Kidney glomerular epithelial cell (primary cell): ENCODE results near the gene PPP1R2C.

Experiments
- DNase-seq: peaks from one replicate; lab custom pipeline; 2025; lab: John Stamatoyannopoulos, UW

The PPP1R2C gene

GRCh38 chrX:42748067-42748850 lies 29.7 kb downstream of the PPP1R2C start:
- DNase-seq, result no peak

- DNase-seq, result no peak
Measured at GRCh38 chrX:42746606-42747005, 31.4 kb downstream of the PPP1R2C start.

- no peak for DNase-seq
Measured at GRCh38 chrX:42740456-42740855, 37.5 kb downstream of the PPP1R2C start.

- DNase-seq, result no peak
Measured at GRCh38 chrX:42739741-42740140, 38.2 kb downstream of the PPP1R2C start.

GRCh38 chrX:42739258-42739657 lies 38.7 kb downstream of the PPP1R2C start:
- DNase-seq, result no peak

- DNase-seq, result no peak
Measured at GRCh38 chrX:42738552-42738951, 39.4 kb downstream of the PPP1R2C start.

- no peak for DNase-seq
Measured at GRCh38 chrX:42735250-42735649, 42.7 kb downstream of the PPP1R2C start.

GRCh38 chrX:42732506-42732905 lies 45.5 kb downstream of the PPP1R2C start:
- DNase-seq, result no peak
